Measurements from ENCODE around the gene GPC5.
"Not testable (repeated sequence)": the region's sequence is repeated elsewhere in the genome, so short reads cannot be mapped to it uniquely, and the experiment has no call there.

The GPC5 gene

DNA sequence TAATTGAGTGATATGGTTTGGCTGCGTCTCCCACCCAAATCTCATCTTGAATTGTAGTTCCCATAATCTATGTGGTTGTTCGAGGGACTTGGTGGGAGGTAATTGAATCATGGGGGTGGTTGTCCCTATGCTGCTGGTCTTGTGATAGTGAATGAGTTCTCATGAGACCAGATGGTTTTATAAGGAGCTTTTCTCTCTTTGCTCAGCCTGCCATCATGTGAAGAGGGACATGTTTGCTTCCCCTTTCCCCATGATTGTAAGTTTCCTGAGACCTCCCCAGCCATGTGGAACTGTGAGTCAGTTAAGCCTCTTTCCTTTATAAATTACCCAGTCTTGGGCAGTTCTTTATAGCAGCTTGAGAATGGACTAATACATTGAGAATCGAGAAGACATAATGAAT, 480.1 kb downstream of the GPC5 start:
- no peak for DNase-seq (ENCODE audit: low read depth in 2 of 2)

DNA sequence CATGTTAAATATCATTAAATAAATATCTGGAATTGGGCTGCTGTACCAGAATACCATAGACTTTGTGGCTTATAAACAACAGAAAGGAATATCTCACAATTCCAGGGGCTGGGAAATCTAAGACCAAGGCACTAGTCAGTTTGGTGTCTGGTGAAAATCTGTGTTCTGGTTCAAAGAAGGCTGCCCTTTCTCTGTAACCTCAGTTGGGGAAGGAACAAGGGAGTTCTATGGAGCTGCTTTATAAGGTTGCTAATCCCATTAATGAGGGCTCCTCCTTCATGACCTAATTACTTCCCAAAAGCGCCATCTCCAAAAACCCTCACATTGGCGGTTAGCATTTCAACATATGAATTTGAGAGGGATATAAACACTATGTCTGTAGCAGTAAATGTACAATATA, 480.9 kb downstream of the GPC5 start:
- DNase-seq (ENCODE audit: low read depth in 2 of 2): no peak

DNA sequence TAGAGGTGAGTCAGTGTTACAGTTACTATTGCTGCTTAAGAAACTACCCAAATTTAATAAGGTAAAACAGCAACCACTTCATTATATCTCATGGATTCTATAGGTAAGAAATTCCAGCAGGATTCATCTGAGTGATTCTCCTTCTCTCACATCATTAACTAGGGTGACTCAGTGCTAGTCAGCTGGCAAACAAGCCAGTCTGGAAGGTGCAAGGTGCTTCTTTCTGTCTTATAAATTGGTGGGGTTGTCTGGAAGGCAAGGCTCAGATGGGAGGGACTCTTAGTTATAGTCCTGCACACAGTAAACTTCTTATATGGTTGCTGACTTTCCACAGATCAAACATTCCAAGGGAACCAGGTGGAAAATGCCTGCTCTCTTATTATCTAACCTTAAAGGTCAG, 484.5 kb downstream of the GPC5 start:
- DNase-seq (ENCODE audit: low read depth in 2 of 2): no peak

GRCh38 chr13:91889641-91890040, 491.2 kb downstream of the GPC5 start:
- DNase-seq (ENCODE audit: low read depth in 2 of 2): no peak

- DNase-seq (ENCODE audit: low read depth in 2 of 2): no peak
These were observed 492.7 kb downstream of the GPC5 start for GRCh38 chr13:91891141-91891540.

DNA sequence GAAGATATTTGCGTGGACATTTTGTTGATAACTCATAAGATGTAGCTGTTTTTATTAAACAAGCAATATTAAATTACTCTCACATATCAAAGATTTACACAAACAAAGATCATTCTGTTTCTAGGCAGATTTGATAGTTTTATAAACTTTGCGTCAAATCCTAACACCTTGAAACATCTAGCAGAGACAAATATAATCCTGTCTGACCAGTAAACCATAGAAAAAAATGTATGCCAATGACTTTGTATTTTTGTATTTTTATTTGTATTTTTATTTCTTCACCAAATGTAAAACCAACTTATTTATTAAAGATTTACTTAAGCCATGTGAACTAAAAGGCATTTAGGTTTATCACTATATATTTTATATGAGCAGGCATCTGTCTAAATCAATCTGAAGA, 494.6 kb downstream of the GPC5 start:
- no peak for DNase-seq (ENCODE audit: low read depth in 2 of 2)

DNA sequence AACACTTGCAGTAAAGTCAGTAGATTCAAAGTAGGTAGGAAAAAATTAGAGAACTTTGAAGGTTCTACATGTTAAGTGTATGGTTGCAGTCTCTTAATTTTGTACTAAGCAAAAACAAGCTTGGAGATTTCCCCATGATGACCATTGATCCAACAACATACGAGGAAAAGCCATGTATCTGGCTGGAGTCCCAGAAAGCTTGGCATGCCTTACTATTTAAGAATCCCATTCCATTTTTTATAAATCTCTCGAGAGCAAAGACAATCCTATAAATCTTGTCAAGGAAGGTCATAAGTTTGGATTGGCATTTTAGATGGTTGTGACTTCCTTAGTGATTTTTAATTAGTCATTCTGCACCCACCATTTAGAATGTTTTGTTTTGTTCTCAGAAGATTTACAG, 495.9 kb downstream of the GPC5 start:
- DNase-seq (ENCODE audit: low read depth in 2 of 2): no peak

- no peak for DNase-seq (ENCODE audit: low read depth in 2 of 2)
These were observed 498.1 kb downstream of the GPC5 start for GRCh38 chr13:91896547-91896946.

GRCh38 chr13:91898986-91899385, 500.6 kb downstream of the GPC5 start:
- not testable (repeated sequence) for DNase-seq (ENCODE audit: low read depth in 2 of 2)

DNA sequence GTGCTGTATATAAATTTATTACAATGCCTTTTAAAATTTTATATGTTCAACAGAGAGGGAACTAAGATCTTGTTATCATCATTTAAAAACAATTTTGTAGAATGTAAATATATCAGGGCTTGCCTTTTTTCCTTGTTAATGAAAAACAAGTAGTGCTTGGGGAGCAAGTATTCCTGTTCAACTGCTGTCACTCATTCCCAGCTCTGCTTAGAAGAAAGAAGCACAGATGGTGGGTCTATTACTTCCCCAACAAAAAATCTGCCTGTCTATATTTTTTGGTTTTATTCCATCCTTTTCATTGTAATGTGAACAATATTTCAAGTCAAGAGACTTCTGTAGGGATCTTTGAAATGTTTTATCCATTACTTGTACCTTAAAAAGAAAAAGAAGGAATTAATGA, 503.9 kb downstream of the GPC5 start:
- no peak for DNase-seq (ENCODE audit: low read depth in 2 of 2)

GRCh38 chr13:91904005-91904404, 505.6 kb downstream of the GPC5 start:
- DNase-seq (ENCODE audit: low read depth in 2 of 2): no peak

DNA sequence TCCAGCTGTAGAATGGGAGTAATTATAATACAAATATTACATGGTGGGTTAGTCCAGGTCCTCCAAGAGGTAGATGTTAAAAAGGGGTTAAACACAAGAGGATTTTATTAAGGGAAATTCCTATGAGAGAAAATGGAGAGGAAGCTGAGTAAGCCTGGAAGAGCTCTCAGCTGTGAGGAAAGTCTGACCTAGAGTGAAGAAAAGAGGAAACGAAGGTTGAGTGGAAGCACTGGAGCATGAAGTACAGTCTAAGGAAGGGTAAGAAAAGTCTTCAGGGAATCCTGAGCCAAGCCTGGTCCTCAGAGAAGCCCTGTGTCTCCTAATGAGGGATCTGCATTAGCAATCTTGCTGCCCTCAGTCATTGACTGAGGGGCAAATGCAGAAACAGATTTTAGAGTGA, 506.2 kb downstream of the GPC5 start:
- no peak for DNase-seq (ENCODE audit: low read depth in 2 of 2)

DNA sequence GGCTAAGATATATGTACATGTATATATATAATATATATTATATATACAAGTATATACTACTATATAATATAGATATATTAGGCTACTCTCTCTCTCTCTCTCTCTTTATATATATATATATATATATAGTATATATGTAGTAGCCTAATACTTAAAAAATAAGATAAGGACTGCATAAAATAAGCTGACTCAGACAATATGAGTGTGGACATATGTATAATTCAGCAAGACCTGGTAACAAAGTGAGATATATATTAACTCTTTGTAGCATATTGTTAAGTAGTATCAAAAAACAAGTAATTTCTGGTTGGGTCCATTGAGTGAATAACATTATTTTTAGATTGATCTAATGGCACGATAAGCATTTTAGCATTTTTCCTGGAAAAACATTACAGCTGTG, 509.0 kb downstream of the GPC5 start:
- DNase-seq (ENCODE audit: low read depth in 2 of 2): no peak

GRCh38 chr13:91909617-91910016, 511.2 kb downstream of the GPC5 start:
- DNase-seq (ENCODE audit: low read depth in 2 of 2): no peak

GRCh38 chr13:91922969-91923592, 524.7 kb downstream of the GPC5 start:
- no peak for DNase-seq (ENCODE audit: low read depth in 2 of 2)

- no peak for DNase-seq (ENCODE audit: low read depth in 2 of 2)
These were observed 532.3 kb downstream of the GPC5 start for GRCh38 chr13:91930687-91931086.

DNA sequence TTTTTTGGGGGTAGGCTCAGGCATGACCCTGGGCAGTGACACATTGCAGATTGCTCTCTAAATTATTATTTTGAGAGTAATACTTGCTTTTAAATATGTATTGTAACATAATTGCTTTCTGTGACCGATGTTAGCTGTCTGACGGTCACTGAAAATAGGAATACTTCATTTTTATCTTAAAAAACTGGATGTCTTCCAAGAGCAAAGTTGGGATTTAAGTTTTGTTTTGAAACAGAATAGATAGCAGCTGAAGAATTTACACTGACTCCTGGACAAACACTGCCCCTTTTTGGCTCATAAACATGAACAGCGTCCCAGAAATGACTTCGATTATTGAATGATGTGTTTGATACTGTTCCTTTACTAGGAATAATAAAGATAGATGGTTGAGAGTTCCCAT, 535.9 kb downstream of the GPC5 start:
- no peak for DNase-seq (ENCODE audit: low read depth in 2 of 2)

DNA sequence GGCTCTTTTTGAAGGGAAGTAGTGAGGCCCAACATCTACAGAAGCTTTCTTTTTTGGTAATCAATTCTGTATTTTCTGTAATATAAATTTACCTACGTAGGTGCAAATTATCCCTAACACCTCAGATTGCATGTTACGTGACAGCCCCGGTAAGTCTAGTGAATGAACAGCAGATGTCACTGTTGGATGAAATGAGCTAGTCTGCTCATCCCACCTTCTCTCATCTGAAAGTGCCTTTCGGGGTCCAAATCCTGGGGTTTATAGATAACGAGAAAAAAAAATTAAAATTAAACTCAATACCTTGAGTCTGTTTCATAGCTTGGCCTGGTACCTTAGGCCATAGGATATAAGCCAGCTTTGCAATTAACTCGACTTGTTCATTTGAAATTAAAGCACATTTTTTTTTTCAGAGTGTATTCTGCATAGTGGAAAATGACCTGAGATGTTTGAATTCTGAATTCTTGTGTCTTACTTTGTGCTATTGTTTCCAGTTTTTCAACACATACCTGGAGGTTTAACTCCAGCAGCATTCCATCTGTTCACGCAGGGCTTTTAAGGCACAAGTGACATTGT, 548.2 kb downstream of the GPC5 start:
- no peak for DNase-seq (ENCODE audit: low read depth in 2 of 2)

DNA sequence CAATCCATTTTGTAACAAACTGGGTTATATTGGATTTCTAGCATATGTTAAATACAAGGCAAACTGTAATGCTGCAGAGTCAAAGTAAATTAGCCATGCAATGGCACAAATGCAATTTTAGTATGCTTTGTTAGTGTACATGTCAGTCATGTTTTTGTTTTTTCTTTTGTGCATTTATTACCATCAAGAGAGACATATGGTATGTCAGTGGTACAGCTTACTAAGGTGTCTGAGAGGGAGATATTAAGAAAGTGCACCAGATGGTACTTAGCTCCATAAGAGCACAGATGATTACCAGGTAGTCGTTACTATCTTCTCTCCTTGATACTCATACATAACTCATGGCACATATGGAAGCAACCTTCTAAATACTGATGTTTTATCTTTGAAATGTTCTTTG, 550.3 kb downstream of the GPC5 start:
- DNase-seq (ENCODE audit: low read depth in 2 of 2): no peak

GRCh38 chr13:91950803-91951202, 552.4 kb downstream of the GPC5 start:
- DNase-seq (ENCODE audit: low read depth in 2 of 2): no peak

DNA sequence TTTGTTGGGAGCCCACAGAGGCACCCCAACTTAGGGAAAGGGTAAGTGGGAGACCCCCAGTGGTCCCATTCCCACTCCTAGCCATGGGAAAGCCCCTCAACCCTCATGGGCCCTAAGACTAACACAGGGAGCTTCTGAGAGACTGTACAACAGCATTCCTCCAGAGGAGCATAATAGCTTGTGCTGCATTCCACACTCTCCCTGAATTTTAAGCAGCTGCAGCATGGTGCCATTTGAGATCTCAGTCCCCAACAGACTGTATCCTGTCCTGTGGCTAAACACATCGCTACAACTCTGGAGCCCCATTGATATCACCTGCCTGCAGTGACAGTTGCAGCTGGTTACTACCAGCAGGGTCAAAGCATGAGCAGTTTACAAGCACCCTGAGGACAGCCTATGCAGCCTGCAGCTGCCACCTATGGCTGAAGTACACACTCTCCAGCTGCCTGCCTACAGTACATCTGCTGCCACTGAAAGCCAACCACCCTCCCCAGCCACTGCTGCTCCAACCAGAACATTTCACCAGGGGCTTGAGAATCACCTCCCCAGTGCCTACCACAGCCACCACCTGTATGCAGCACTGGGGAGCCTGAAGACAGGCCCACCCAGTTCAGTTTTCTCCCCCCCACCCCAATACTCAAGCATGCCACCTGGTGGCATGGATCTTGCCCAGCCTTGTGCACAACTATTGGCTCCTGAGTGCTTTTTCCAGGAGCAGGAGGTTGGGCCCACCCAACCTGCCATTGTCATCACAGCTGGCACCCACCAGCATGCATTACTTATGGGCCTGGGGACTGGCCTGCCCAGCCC, 557.3 kb downstream of the GPC5 start:
- no peak for DNase-seq (ENCODE audit: low read depth in 2 of 2)

GRCh38 chr13:91960947-91961346, 562.5 kb downstream of the GPC5 start:
- DNase-seq (ENCODE audit: low read depth in 2 of 2): no peak

GRCh38 chr13:91962946-91963345, 564.5 kb downstream of the GPC5 start:
- DNase-seq (ENCODE audit: low read depth in 2 of 2): no peak

Data from fibroblast of skin of left quadriceps (primary cell).